Renal cortical epithelial cell (primary cell): ENCODE results near the gene SEPTIN8. TPM values are rescaled to one million over a fixed set of nuclear protein-coding genes. Genes with fewer than 3 reads are reported as not detected.

Experiments used
- DNase-seq: peaks from one replicate; pipeline ENCODE4 v3.0.0-alpha.2; 2011; ENCODE audit warnings: low read depth
- total RNA-seq: library from RNA; depleted of rRNA; stranded (reverse); fragments of >200 nt; gene quantifications from 2 replicates; pipeline ENCODE4 v1.2.3, GENCODE V29; 2014

SEPTIN8 gene
- total RNA-seq, 1 donor from 2014 or later, result 116 TPM

GRCh38 chr5:132749506-132749905, 27.5 kb downstream of the SEPTIN8 start:
- DNase-seq, result no peak

DNA sequence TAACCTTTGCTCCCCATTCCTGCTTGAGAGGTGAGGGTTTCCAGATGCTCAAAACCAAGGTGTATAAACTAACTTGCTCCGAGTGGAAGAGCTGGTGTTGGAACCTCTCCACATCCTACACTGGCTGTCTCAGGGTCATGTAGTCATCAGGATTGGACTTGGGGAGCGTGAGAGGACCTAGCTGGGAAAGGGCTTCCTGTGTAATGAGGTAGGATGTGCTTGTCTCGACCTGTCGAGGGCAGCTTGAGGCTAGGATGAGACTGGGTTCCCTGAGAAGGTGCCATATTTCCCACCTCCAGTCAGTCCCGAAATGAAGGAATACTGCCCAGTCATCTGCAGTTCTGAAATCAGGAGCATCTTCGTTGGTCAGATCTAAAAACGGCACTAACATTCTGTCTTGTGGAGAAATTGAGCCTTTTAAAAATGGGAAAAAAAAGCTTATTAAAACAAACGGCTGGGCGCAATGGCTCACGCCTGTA, 28.5 kb downstream of the SEPTIN8 start:
- no peak for DNase-seq

- no peak for DNase-seq
Observed at GRCh38 chr5:132747616-132748440, 29.2 kb downstream of the SEPTIN8 start.

- DNase-seq, result peak; percentile 52
Observed at GRCh38 chr5:132746954-132747615, 30.0 kb downstream of the SEPTIN8 start, which contains the start of gene CCNI2. TSS of gene CCNI2 (plus strand) at chr5:132747426. CDS start at chr5:132747496, 70 bp downstream.

- no peak for DNase-seq
Observed at GRCh38 chr5:132746592-132746953, 30.5 kb downstream of the SEPTIN8 start.

- DNase-seq, result no peak
Observed at GRCh38 chr5:132744659-132745058, 32.4 kb downstream of the SEPTIN8 start.

- no peak for DNase-seq
Observed at GRCh38 chr5:132742626-132743025, 34.4 kb downstream of the SEPTIN8 start.

- no peak for DNase-seq
Observed at GRCh38 chr5:132742158-132742557, 34.9 kb downstream of the SEPTIN8 start.

GRCh38 chr5:132739232-132739631, 37.8 kb downstream of the SEPTIN8 start:
- DNase-seq, result no peak

DNA sequence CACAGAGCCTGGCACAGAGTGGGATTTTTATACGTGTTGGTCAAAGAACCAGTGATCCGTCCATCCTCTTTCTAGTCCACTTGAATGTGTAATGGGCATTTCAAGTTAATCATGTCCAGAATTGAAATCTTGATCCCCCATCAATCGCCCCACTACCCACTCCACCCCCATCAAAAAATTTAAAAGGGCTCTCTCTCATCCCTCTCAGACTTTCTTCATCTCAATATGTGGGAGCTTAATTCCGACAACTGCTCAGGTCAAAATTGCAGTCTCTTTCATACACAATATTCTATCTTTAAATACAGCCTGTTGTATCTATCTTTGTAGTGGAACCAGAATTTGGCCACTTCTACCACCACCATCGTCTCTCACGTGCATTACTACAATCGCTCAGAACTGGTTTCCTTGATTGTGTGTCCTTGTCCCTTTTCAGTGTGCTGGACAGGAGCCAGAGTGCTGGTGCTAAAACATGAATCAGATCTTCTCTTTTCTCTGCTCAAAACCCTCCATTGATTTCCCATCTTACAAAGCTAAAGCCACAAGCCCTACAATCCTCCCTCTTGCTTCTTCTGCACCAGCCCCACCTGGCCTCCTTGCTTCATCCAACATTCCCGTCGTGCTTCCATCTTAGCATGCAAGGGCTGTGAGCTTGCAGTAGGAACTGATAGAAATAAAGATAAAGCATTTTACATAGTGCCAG, 38.9 kb downstream of the SEPTIN8 start:
- no peak for DNase-seq

DNA sequence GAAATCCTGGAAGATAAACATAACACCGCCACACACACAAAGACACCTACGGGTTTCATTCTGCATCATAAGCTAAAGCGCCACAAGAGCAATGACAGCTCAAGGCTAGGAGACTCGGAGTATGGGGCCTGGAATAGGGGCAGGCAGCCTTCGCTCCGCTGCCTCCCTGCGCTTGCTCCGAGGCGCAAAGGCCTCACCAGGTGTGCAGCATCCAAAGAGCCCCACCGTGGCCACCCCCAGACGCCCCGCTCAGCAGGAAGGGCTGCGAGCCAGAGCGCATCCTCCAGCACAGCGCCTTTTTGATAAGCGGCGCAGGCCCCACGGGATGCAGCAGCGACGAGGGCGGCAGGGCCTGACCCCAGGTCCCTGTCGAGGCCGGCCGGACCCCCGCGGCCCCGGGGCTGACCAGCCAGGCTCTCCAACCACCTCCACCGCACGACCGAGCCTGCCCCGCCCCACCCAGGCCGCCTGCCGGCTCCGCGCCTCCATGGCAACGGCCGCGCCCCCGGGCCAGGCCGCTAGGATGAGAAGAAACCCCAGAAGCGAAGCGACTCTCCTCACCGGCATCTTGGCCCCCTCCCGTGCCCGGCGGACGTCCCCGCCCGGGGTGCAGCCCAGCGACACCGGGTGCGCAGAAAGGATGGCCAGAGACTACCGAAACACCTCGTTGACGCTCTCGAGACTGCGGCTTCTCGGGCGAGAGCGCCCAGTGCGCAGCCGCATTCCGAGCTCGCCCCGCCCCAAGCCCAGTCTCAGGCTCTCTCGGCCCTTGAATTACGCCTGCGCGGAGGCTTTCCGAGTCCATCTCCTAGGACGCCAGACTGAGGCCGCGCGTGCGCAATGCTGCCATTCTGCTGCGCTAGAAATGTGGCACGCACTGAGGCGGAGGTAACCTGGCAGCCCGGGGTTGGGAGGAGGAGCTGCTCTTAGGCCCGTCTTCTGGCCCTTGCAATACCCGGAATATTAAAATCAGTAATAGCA, 39.9 kb downstream of the SEPTIN8 start, which contains the start of gene KIF3A:
KIF3A (minus strand) TSS at position 694 of the 981 bp plus-strand sequence; CDS start at position 567, 127 bp downstream.
- DNase-seq, result peak; percentile 91

GRCh38 chr5:132734687-132735086, 42.4 kb downstream of the SEPTIN8 start:
- DNase-seq, result no peak

GRCh38 chr5:132733499-132734148, 43.4 kb downstream of the SEPTIN8 start:
- no peak for DNase-seq

DNA sequence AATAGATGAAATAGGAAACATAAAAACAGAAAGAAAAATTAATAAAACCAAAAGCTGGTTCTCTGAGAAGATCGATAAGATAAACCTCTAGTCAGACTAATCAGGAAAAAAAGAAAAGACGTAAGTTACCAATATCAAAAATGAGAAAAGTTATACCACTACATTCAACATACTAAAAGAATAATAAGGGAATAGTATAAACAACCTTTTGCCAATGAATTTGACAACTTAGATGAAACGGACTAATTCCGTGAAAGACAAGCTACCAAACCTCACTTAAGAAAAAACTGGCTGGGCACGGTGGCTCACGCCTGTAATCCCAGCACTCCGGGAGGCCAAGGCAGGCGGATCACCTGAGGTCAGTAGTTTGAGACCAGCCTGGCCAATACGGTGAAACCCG, 47.1 kb downstream of the SEPTIN8 start:
- DNase-seq, result no peak

GRCh38 chr5:132725745-132726144, 51.3 kb downstream of the SEPTIN8 start:
- no peak for DNase-seq

DNA sequence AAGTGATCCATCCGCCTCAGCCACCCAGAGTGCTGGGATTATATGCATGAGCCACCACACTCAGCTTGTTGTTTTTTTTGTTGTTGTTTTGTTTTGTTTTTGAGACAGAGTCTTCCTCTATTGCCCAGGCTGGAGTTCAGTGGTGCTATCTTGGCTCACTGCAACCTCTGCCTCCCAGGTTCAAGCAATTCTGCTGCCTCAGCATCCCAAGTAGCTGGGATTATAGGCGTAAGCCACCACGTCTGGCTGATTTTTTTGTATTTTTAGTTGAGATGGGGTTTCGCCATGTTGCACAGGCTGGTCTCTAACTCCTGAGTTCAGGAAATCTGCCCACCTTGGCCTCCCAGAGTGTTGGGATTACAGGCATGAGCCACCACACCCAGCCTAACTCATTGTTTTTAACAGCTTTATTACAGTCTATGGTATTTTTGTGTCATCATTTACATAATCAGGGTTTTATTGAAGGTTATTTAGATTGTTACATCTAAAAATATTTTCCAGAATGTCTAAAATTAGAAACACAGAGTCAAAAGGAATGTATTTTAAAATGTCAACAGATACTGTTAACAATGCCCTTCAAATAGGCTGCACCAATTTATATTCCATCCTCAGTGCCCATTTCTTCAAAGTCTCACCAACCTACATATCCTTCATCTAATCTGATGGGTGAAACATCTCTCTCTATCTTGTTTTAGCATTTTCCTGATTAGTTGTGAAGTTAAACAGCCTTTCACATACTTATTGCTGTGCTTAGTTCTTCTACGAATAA, 58.3 kb downstream of the SEPTIN8 start:
- no peak for DNase-seq

DNA sequence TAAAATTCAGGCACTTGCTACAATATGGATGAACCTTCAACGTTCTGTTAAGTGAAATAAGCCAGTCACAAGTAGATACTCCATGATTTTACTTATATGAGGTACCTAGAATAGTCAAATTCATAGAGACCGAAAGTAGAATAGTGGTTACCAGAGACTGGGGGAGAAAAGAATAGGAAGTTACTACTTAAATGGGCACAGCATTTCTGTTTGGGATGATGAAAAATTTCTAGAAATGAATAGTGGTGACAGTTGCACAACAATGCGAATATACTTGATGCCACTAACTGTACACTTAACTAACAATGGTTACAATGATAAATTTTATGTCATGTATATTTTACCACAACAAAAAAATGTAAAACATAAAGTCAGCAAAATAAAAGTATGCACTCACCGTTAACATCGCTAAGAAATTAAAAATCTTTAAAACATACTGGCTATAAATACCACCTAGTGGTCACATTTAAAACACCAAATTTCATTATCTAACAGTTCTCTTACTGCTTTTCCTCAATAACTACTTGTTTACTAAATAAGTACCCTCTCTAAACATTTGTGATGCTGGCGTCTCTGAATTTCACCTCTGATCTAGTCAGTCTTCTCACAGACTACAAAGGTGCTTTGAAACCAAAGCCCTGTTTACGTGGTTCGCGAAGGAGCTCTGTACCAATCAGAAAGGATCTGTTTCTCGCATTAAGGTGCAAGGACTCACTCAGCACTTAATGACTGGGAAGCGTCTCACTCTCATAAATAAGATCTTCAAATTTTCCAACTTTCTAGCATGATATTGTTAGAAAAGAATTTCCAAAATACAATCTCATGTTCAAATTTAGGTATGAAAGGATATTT, 62.4 kb downstream of the SEPTIN8 start:
- DNase-seq, result peak; percentile 35

DNA sequence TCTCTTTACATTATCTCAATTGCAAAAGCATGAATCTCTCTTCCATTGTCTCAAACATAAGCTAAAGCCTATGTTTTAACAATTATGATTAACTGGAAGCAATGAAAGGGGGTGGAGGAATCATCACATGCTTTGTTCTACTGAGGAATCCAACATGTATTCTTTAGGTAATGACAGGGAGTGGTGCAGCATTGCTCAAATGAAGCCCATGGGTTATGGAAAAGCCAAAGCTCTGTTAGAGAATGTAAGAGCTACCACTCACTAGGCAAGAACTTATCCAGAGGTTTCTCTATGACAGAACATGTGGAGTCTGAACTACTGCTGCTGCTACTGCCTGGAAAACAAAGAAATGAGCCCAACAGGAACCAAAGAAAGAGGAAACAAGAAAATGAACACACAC, 68.4 kb downstream of the SEPTIN8 start:
- DNase-seq, result no peak

DNA sequence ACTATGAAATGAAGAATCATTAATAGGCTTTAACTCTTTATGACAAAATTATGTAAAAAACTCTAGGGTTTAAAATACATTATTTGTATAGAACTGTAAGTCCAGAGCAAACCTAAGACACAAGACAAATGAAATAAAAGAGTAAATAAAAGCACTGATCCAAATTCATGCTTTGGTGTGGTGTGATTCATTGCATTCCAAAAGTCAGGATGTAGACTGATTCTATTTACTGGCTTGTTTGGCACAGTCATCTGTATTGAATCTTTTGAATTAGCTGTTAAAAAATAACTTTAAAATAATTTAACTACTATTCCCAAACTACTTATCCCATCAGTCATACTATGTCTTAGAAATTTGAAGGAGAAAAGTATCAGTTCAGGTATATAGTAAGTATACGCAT, 72.2 kb downstream of the SEPTIN8 start:
- DNase-seq, result peak; percentile 83
